Astrocyte of the hippocampus (primary cell): ENCODE data around the gene WFDC10B.
"Not testable (repeated sequence)": the region's sequence is repeated elsewhere in the genome, so short reads cannot be mapped to it uniquely, and the experiment has no call there.

Source experiments
- DNase-seq: peaks from one replicate; pipeline ENCODE4 v3.0.0; 2011; ENCODE audit warnings: low read depth, low spot score

Gene WFDC10B

DNA sequence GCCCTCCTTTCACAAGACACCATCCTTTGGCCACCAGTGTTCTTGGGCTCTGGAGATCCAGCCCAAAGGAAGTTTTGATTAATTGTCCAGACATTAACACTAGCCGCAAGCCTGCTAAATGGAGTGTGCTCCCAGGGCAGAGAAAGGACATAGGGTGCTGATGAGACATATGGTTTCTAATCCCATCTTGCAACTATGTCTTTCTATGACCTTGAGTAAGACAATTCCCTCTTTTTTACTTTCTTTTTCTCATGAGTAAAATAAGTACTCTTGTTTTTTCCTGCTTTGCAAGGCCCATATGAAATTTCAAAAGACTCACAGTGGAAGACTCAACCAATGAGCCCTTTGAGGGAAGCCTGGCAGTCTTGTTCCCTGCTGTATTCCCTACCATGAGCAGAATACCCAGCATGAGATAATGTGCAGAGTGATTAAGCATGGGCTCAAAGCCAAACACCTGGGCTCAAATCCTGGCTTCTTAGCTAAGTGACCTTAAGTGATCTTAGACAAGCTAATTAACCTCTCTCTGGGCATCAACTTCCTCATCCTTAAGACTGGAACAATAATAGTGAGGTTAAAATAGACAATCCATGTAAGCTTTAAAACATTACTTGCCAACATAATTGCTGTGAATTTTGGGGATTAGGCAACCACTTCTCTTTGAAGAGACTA is at the start of gene WFDC10B:
WFDC10B (minus strand) TSS at position 51 of the 669 bp plus-strand sequence. CDS start 19,027 bp downstream, outside the sequence.
- DNase-seq: no peak

DNA sequence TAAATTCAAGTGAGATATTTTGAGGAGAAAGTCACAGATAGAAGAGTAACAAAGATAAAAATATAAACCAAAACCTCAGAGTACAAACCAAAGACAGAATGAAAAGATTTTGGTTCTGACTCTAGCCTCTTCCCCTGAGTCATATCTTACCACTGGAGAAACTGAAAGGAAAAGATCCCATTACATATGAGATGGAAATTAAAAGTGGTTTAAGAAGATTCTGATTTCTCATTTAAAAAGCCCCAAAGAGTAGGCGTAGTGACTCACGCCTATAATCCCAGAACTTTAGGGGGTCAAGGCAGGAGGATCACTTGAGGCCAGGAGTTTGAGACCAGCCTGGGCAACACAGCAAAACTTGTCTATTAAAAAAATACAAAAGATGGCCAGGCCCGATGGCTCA is 47.9 kb upstream of the WFDC10B start:
- DNase-seq: no peak

- no peak for DNase-seq
Observed at GRCh38 chr20:45751721-45752120, 46.9 kb upstream of the WFDC10B start.

DNA sequence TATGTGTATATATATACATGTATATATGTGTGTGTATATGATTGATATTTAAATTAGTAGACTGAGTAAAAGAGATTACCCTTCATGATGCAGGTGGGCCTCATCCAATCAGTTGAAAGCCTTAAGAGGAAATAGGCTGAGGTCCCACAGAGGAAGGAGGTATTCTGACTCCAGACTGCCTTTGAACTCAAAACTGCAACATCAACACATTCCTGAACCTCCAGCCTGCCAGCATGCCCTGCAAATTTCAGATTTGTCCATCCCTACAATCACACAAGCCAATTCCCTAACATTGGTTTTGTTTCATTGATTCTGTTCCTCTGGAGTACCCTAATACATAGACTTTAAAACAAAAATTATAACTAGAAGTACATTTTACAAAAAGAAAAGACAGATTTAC is 40.2 kb upstream of the WFDC10B start:
- DNase-seq: no peak

DNA sequence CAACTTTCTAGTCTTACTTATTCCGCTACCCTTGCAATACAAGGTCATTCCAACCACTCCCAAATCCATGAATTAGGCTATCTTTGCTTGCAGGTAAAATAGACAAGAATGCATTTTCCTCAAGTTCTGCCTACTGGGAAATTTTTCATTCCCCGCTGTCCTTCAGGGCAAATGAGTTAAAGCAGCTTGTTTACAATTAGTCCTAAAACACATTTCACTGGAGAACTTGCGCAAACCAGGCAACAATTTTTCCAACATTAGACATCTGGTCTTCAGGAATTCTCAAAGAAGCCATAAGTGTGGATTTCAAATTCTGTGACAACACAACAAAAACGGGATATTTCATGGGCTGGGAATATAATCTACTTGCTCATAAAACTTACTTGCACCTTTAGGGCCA is 37.8 kb upstream of the WFDC10B start:
- DNase-seq: no peak

DNA sequence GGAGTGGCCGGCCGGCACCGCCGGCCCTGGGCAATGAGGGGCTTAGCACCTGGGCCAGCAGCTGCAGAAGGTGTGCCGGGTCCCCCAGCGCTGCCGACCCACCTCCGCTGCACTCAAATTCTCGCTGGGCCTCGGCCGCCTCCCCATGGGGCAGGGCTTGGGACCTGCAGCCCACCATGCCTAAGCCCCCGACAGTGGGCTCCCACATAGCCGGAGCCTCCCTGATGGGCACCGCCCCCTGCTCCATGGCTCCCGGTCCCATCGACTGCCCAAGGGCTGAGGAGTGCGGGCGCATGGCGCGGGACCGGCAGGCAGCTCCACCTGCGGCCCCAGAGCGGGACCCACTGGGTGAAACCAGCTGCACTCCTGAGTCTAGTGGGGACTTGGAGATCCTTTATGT is 31.2 kb upstream of the WFDC10B start:
- DNase-seq: no peak

GRCh38 chr20:45735552-45735951 is 30.7 kb upstream of the WFDC10B start:
- DNase-seq: no peak

DNA sequence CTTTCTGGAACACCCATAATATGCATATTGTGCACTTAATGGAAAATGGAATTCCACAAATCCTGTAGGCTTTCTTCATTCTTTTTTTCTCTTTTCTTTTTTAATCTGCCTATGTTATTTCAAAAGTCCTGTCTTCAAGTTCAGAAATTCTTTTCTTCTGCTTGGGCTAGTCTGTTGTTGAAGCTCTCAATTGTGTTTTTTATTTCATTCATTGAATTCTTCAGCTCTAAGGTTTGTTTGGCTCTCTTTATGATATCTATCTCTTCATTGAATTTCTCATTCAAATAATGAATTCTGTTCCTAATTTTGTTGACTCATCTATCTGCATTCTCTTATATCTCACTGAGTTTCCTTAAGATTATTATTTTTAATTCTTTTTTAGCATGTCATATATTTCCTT is 27.4 kb upstream of the WFDC10B start:
- DNase-seq: no peak

- DNase-seq: peak; percentile 13
Observed at GRCh38 chr20:45727044-45727443, 22.2 kb upstream of the WFDC10B start.

DNA sequence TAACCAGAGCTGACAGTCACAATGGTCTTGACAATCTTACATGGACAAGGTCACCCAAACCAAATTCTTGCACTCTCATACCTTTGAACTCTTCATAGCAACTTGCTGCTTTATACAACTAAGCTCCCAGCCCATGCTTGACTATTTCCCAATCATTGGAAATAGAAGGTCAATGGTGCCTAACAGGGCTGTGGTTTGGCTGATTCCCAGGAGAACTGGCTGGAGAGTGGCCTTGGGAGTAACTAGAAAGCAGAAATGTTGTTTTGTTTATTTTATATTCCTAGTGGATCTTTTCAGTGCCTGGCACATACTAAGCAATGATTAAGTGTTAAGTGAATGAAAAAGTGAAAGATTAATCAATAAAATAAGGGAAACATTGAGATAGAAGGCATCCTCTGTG is 20.3 kb upstream of the WFDC10B start:
- DNase-seq: no peak

- DNase-seq: no peak
Observed at GRCh38 chr20:45722047-45722446, 17.2 kb upstream of the WFDC10B start, which contains the start of gene SPINT4. TSS of gene SPINT4 (plus strand) at chr20:45722347. CDS start at chr20:45722368, 21 bp downstream.

DNA sequence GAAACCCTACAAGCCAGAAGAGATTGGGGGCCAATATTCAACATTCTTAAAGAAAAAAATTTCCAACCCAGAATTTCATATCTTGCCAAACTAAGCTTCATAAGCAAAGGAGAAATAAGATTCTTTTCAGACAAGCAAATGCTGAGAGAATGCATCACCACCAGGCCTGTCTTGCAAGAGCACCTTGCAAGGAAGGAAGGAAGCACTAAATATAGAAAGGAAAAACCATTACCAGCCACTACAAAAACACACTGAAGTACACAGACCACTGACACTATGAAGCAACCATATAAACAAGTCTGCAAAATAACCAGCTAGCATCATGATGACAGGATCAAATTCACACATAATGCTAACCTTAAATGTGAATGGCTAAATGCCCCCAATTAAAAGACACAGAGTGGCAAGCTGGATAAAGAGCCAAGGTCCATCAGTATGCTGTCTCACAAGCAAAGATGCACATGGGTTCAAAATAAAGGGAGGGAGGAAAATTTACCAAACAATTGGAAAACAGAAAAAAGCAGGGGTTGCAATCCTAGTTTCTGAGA is 11.4 kb upstream of the WFDC10B start:
- DNase-seq: not testable (repeated sequence)

- DNase-seq: no peak
Observed at GRCh38 chr20:45701873-45702272, 2.9 kb downstream of the WFDC10B start, which contains the start of gene WFDC13. TSS of gene WFDC13 (plus strand) at chr20:45702038. CDS start at chr20:45702124, 86 bp downstream.

DNA sequence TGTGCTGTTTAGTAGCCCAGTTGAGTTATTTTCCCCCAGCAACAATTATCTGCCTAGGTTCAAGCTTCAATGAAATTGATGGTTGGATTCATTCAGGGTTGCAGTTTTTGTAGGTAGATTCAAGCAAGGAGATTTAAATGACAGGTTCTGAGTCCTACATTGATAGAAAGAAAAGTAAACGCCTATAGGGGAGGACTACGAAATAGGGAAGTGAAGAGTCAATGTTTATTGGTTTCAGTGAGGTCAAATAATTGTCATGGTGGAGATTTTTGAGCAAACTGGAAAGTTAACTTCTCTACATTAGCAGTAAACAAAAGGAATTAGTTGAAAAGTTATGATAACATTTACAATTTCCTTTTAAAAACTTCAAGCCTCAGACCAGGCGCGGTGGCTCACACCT is 3.7 kb downstream of the WFDC10B start:
- DNase-seq: no peak

DNA sequence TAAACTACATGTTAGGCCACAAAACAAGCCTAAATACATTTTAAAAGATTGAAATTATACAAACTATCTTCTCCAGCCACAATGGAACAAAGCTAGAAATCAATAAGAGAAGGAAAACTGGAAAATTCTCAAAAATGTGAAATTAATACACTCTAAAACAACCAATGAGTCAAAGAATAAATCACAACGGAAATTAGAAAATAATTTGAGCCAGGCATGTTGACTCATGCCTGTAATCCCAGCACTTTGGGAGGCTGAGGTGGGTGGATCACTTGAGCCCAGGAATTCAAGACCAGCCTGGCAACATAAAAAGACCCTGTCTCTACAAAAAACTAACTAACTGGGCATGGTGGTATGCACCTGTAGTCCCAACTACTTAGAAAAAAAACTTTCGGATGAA is 9.3 kb downstream of the WFDC10B start:
- no peak for DNase-seq

DNA sequence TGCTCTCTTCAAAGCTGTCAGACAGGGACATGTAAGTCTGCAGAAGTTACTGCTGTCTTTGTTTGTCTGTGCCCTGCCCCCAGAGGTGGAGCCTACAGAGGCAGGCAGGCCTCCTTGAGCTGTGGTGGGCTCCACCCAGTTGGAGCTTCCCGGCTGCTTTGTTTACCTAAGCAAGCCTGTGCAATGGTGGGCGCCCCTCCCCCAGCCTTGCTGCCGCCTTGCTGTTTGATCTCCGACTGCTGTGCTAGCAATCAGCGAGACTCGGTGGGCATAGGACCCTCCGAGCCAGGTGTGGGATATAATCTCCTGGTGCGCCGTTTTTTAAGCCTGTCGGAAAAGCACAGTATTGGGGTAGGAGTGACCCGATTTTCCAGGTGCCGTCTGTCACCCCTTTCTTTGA is 11.5 kb downstream of the WFDC10B start:
- not testable (repeated sequence) for DNase-seq

DNA sequence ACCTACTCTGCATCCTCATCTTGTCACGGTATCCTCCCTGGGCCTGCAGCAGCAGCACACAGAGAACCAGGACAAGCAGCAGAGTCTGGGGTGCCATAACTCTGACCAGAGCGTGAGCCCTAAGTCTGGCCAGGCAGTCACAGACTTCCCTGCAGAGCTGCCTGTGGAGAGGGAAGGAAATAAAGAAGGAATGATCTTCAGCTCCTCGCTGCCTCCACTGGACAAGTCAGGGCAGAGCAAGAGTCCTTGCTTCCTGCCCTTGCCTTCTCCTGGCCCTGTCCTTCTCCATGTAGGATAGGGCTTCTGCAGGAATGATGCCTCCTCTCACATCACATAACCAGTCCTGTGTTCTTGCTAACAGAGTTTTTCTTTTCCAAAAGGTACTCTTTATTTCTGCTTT is 18.9 kb downstream of the WFDC10B start:
- no peak for DNase-seq

- DNase-seq: no peak
Observed at GRCh38 chr20:45679650-45680049, 25.2 kb downstream of the WFDC10B start.

GRCh38 chr20:45672765-45673164 is 32.1 kb downstream of the WFDC10B start:
- DNase-seq: no peak

GRCh38 chr20:45670139-45670538 is 34.7 kb downstream of the WFDC10B start, which contains the start of gene WFDC11:
TSS of gene WFDC11 (minus strand) at chr20:45670239. CDS start at chr20:45650600, 19,639 bp downstream.
- DNase-seq: no peak

GRCh38 chr20:45657038-45657437 is 47.8 kb downstream of the WFDC10B start:
- DNase-seq: not testable (repeated sequence)

DNA sequence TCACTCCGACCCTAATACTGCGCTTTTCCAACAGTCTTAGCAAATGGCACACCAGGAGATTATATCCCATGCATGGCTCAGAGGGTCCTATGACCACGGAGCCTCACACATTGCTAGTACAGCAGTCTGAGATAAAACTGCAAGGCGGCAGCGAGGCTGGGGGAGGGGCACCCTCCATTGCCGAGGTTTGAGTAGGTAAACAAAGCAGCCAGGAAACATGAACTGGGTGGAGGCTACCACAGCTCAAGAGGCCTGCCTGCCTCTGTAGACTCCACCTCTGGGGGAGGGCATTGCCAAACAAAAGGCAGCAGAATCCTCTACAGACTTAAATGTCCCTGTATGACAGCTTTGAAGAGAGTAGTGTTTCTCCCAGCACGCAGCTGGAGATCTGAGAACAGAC is 53.1 kb downstream of the WFDC10B start:
- DNase-seq: not testable (repeated sequence)

DNA sequence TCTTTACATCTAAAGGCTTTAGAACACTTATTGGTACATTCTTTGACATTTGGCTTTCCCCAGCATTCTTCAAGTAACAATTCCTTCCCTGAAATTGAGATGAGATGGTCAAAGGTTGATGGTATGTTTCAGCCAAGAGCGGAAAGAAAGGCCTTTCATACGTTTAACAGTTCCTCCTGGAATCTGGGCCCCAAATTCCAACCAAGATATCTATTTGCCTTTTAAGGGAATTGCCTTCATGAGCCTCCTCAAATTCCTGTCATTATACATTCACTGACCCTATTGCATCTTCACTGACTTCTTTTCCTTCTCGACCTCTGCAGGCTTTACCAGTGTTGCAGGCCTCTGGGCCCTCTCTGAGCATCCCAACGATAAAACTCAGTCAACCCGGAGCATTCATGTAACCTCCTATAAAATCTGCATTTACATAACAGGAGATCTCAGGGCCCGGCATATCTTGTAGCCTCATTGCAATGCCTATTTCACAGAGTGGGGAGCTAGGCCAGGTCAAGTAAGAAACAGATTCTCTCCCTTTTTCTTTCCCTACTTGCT is 55.4 kb downstream of the WFDC10B start:
- no peak for DNase-seq
